ENCODE measurements around the gene CADM1. TPM values are rescaled to one million over a fixed set of nuclear protein-coding genes. Genes with fewer than 3 reads are reported as not detected.

CADM1 gene
- polyA plus RNA-seq, 1 donor (not counting 4 experiments of a cell fraction or from before 2014, with no cell fraction given), result 9.5 TPM

DNA sequence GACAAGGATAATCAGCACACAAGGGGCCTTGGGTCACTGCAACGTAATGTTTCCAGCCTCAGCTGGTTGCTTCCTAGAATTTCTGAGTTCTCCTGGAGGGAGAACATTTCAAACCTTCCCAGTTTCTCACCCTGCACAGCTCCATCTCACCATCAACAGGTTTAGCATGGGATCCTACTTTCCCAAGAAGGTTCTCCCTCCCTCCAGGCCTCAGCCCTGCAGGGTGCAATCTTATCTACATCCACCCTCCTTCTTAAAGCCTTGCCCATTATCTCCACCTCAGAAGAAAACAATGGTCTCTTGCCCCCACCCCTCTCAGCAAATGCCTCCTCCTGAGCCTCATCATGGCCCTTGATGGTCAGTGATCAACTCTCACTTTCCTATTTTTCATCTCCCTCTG, 23.6 kb downstream of the CADM1 start:
- no peak overlapping the region for H2AFZ ChIP-seq (ENCODE audit: control insufficient read depth, low read length)
- H3K36me3 ChIP-seq (ENCODE audit: control insufficient read depth in 2 of 2, extremely low read depth in 1 of 2, insufficient read depth in 2 of 2, low read length in 2 of 2), result no peaks in the 10 kb centered on the region
- no peaks in the 10 kb centered on the region for H3K9me3 ChIP-seq (ENCODE audit: control insufficient read depth, low read depth, low read length)
- H3K9ac ChIP-seq (ENCODE audit: control insufficient read depth, extremely low read depth, insufficient read depth, low read length), result no peak overlapping the region
- dilution Hi-C loops (cut with MboI; ENCODE audit: extremely low pct_ligation_motif_present, low sequenced_read_pairs), result no loop called here
- FAIRE-seq (no peak), DNase-seq (ENCODE audit: low read depth, low spot score) (no peak)
- no peak overlapping the region for H3K27ac ChIP-seq (ENCODE audit: control insufficient read depth, insufficient read depth, low read length)
- H3K79me2 ChIP-seq (ENCODE audit: control insufficient read depth, insufficient read depth, low read length), result no peaks in the 10 kb centered on the region
- no peak overlapping the region for H3K4me2 ChIP-seq (ENCODE audit: control insufficient read depth, extremely low read depth, insufficient read depth, low read depth, low read length)
- H3K4me3 ChIP-seq (ENCODE audit: control insufficient read depth in 2 of 3, extremely low read depth in 1 of 3, insufficient read depth in 2 of 3, low read depth in 1 of 3, low read length in 3 of 3), result no peak overlapping the region
- H3K9me1 ChIP-seq (ENCODE audit: control insufficient read depth, extremely low read depth, insufficient read depth, low read length), result no peaks in the 10 kb centered on the region
- TF ChIP-seq, protein P1, sequence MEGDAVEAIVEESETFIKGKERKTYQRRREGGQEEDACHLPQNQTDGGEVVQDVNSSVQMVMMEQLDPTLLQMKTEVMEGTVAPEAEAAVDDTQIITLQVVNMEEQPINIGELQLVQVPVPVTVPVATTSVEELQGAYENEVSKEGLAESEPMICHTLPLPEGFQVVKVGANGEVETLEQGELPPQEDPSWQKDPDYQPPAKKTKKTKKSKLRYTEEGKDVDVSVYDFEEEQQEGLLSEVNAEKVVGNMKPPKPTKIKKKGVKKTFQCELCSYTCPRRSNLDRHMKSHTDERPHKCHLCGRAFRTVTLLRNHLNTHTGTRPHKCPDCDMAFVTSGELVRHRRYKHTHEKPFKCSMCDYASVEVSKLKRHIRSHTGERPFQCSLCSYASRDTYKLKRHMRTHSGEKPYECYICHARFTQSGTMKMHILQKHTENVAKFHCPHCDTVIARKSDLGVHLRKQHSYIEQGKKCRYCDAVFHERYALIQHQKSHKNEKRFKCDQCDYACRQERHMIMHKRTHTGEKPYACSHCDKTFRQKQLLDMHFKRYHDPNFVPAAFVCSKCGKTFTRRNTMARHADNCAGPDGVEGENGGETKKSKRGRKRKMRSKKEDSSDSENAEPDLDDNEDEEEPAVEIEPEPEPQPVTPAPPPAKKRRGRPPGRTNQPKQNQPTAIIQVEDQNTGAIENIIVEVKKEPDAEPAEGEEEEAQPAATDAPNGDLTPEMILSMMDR (optimal IDR thresholded peaks at IDR 0.05 in 1 of 3, IDR thresholded peaks at IDR 0.05 in 1 of 3, conservative IDR thresholded peaks at IDR 0.05 in 1 of 3; ENCODE audit: extremely low read depth in 1 of 3, insufficient read depth in 2 of 3, low read length in 3 of 3), result no peak
- TF ChIP-seq EZH2 (IDR thresholded peaks at IDR 0.05; ENCODE audit: low read length), result no peak
- no peaks in the 10 kb centered on the region for H3K4me1 ChIP-seq (ENCODE audit: control insufficient read depth, extremely low read depth, insufficient read depth, low read length)
- H4K20me1 ChIP-seq (ENCODE audit: control insufficient read depth, extremely low read depth, insufficient read depth, low read length), result no peaks in the 10 kb centered on the region
- no peaks in the 10 kb centered on the region for H3K27me3 ChIP-seq (ENCODE audit: control insufficient read depth, extremely low read depth, insufficient read depth, low read length)

- FAIRE-seq (no peak), DNase-seq (ENCODE audit: low read depth, low spot score) (no peak)
- Histone ChIP-seq H3K4me2 (ENCODE audit: control insufficient read depth, extremely low read depth, insufficient read depth, low read depth, low read length) (no peak overlapping the region), H3K27me3 (ENCODE audit: control insufficient read depth, extremely low read depth, insufficient read depth, low read length) (no peaks in the 10 kb centered on the region), H3K4me3 (ENCODE audit: control insufficient read depth in 2 of 3, extremely low read depth in 1 of 3, insufficient read depth in 2 of 3, low read depth in 1 of 3, low read length in 3 of 3) (no peak overlapping the region), H3K36me3 (ENCODE audit: control insufficient read depth in 2 of 2, extremely low read depth in 1 of 2, insufficient read depth in 2 of 2, low read length in 2 of 2) (no peaks in the 10 kb centered on the region), H3K9ac (ENCODE audit: control insufficient read depth, extremely low read depth, insufficient read depth, low read length) (no peak overlapping the region), H4K20me1 (ENCODE audit: control insufficient read depth, extremely low read depth, insufficient read depth, low read length) (no peaks in the 10 kb centered on the region), H3K4me1 (ENCODE audit: control insufficient read depth, extremely low read depth, insufficient read depth, low read length) (no peaks in the 10 kb centered on the region), H2AFZ (ENCODE audit: control insufficient read depth, low read length) (no peak overlapping the region), H3K9me3 (ENCODE audit: control insufficient read depth, low read depth, low read length) (no peaks in the 10 kb centered on the region), H3K79me2 (ENCODE audit: control insufficient read depth, insufficient read depth, low read length) (no peaks in the 10 kb centered on the region), H3K27ac (ENCODE audit: control insufficient read depth, insufficient read depth, low read length) (no peak overlapping the region), H3K9me1 (ENCODE audit: control insufficient read depth, extremely low read depth, insufficient read depth, low read length) (no peaks in the 10 kb centered on the region)
- TF ChIP-seq, protein P1 (optimal IDR thresholded peaks at IDR 0.05 in 1 of 3, IDR thresholded peaks at IDR 0.05 in 1 of 3, conservative IDR thresholded peaks at IDR 0.05 in 1 of 3; ENCODE audit: extremely low read depth in 1 of 3, insufficient read depth in 2 of 3, low read length in 3 of 3), result no peak
- TF ChIP-seq EZH2 (IDR thresholded peaks at IDR 0.05; ENCODE audit: low read length), result no peak
- dilution Hi-C loops (cut with MboI; ENCODE audit: extremely low pct_ligation_motif_present, low sequenced_read_pairs), result no loop called here
Observed at GRCh38 chr11:115477410-115477809, 26.8 kb downstream of the CADM1 start.

Data from keratinocyte (primary cell).